HepG2 (cell line): ENCODE data around the gene GAL3ST2. TPM values are rescaled to one million over a fixed set of nuclear protein-coding genes. Genes with fewer than 3 reads are reported as not detected.
A peak's percentile ranks its signal among the peaks of the same experiment; 100 is the strongest.

Source experiments
- AHR ChIP-seq: IDR thresholded peaks from 2 replicates; pipeline ENCODE4 v1.6.1; 2018; ENCODE audit warnings: missing genetic modification reagents, missing compliant biosample characterization
- CENPX ChIP-seq: sonication (generic); formaldehyde crosslinking; IDR thresholded peaks from 2 replicates; pipeline ENCODE4 v1.9.0; 2021; ENCODE audit warnings: mild to moderate bottlenecking, missing genetic modification reagents, moderate library complexity
- JARID2 ChIP-seq: sonication (generic); formaldehyde crosslinking; IDR thresholded peaks from 2 replicates; pipeline ENCODE4 v1.8.1; 2023; ENCODE audit warnings: missing genetic modification reagents, inconsistent platforms; ENCODE audit not compliant: insufficient replicate concordance
- LRRFIP1 ChIP-seq: sonication (generic); formaldehyde crosslinking; conservative IDR thresholded peaks from 2 replicates; pipeline ENCODE4 v1.4.0; 2020; ENCODE audit warnings: missing genetic modification reagents
- PCBP1 ChIP-seq: fragments of 200-400 bp; formaldehyde crosslinking; IDR thresholded peaks from 2 replicates; pipeline ENCODE4 v1.6.1; 2017; ENCODE audit warnings: mild to moderate bottlenecking, low read depth, low read length, borderline replicate concordance
- PRPF4 ChIP-seq: fragments of 200-400 bp; formaldehyde crosslinking; IDR thresholded peaks from 2 replicates; pipeline ENCODE4 v1.6.1; 2016; ENCODE audit warnings: low read length, low read depth; ENCODE audit not compliant: poor library complexity, severe bottlenecking
- WIZ ChIP-seq: sonication (generic); formaldehyde crosslinking; IDR thresholded peaks from 2 replicates; pipeline ENCODE4 v1.5.1; 2020; ENCODE audit warnings: mild to moderate bottlenecking, missing genetic modification reagents
- ZBTB46 ChIP-seq: sonication (generic); formaldehyde crosslinking; IDR thresholded peaks from 2 replicates; pipeline ENCODE4 v1.4.0; 2020; ENCODE audit warnings: mild to moderate bottlenecking, missing genetic modification reagents, borderline replicate concordance
- ZKSCAN1 ChIP-seq: fragments of 150-350 bp; IDR thresholded peaks from 2 replicates; pipeline ENCODE4 v1.6.1; 2014; ENCODE audit warnings: low read length
- ZNF281 ChIP-seq: sonication (generic); formaldehyde crosslinking; IDR thresholded peaks from 2 replicates; pipeline ENCODE4 v1.4.0; 2020; ENCODE audit warnings: missing genetic modification reagents, borderline replicate concordance
- ZNF558 ChIP-seq: sonication (generic); formaldehyde crosslinking; IDR thresholded peaks from 2 replicates; pipeline ENCODE4 v1.9.0; 2022; ENCODE audit warnings: mild to moderate bottlenecking, missing genetic modification reagents, borderline replicate concordance
- ZNF619 ChIP-seq: sonication (generic); formaldehyde crosslinking; IDR thresholded peaks from 2 replicates; pipeline ENCODE4 v1.4.0; 2020; ENCODE audit warnings: mild to moderate bottlenecking, missing genetic modification reagents
- polyA plus RNA-seq, 8 experiments: library from polyadenylated mRNA; depleted of rRNA in 3 of 8; stranded (reverse) in 7 of 8; unstranded in 1 of 8; fragments of >200 nt; fragmentation: Illumina TruSeq in 4 of 8; extraction: Trizol in 4 of 8; gene quantifications; 2 replicates each; pipeline versions ENCODE4 v1.2.1 to v1.2.3, GENCODE V29; 2011 to 2016; ENCODE audit warnings: low read depth in 4 of 8, missing spikeins in 1 of 8, mixed read lengths in 1 of 8; ENCODE audit not compliant: insufficient read depth in 1 of 8
- total RNA-seq, 5 experiments: library from RNA; depleted of rRNA; stranded (reverse); fragments of >200 nt; fragmentation: Illumina TruSeq; extraction: Trizol; gene quantifications; 2 replicates each; pipeline ENCODE4 v1.2.3, GENCODE V29; 2016; ENCODE audit warnings: low read depth in 1 of 5
- TF ChIP-seq, protein P1 (sequence below): sonication (generic); formaldehyde crosslinking; IDR thresholded peaks from 2 replicates; pipeline ENCODE4 v1.8.1; 2023; ENCODE audit warnings: mild to moderate bottlenecking, moderate library complexity, missing genetic modification reagents
- TF ChIP-seq, protein P2 (sequence below): sonication (generic); formaldehyde crosslinking; IDR thresholded peaks from 2 replicates; pipeline ENCODE4 v1.8.1; 2023; ENCODE audit warnings: mild to moderate bottlenecking, missing genetic modification reagents
- TF ChIP-seq, protein P3 (sequence below): sonication (generic); formaldehyde crosslinking; IDR thresholded peaks from 2 replicates; pipeline ENCODE4 v1.8.0; 2022; ENCODE audit warnings: mild to moderate bottlenecking, missing genetic modification reagents; ENCODE audit not compliant: insufficient replicate concordance

The GAL3ST2 gene
- total and polyA plus RNA-seq, 2 of the 13 experiments (the other 11 are each of a cell fraction or from before 2014, with no cell fraction given): 0.17 to 0.20 TPM

DNA sequence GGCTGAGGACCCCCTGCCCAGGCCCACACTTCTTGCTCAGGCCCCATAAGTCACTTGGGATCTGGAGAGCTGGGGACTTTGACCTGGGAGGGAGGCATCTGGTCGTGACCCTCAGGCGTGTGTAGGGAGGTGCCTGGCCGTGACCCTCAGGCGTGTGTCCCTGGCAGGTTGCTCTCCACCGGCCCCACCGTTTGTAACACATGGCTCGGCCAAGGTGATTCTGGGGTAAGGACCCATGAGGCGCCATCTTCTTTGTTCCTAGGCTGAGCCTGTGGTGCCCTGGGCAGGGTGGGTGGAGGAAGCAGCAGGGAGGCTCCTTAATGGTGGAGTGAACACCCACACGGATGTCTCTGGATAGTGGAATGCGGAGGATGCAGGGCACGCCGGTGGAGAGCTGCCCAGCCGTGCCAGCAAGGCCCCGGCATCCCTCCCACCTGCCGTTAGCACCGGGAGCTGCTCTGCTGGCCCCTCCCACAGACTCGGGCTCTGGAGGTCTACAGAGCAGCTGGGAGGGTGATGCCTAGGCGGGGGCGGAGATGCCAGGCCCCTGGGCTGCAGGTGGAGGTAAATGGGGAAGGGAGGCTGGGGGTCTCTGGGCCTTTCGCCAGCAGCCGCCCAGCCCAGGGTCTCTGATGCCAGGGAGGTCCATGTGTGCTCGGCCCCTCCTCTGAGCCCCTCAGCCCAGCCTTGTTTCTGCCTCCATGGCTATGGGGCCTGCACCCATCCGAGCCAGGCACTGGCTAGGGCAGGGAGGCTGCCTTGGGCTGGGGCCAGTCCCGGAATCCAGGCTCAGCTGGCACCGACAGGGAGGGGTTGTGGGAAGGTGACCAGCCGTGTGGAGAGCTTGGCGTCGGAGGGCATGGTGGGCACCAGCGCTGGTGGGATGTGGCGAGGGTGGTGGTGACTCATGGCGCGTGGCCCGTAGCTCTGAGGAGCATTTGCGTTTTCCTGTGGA is 1.1 kb upstream of the GAL3ST2 start (continued):
- TF ChIP-seq ZNF619 (CRISPR knock-in tag): no peak
- TF ChIP-seq, protein P1, sequence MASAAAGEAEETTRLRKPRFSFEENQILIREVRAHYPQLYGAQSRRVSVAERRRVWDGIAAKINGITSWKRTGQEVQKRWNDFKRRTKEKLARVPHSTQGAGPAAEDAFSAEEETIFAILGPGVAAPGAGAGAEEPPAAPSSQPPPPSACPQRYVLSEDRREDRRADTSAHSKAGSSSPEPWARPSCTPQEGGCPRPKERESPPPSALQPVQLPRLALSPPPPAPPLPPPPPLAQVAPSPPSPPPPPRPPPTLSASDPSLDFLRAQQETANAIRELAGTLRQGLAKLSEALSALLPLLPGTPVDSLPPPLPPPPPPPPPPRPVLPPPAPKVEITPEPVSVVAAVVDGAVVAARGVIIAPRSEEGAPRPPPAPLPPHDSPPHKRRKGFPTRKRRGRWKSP (CRISPR knock-in tag): peak; percentile 38
- TF ChIP-seq ZKSCAN1: no peak
- no peak for TF ChIP-seq JARID2 (CRISPR knock-in tag)
- no peak for TF ChIP-seq CENPX (CRISPR knock-in tag)
- no peak for TF ChIP-seq PRPF4
- no peak; the same call in 1 of the 2 replicates for TF ChIP-seq PCBP1
- TF ChIP-seq LRRFIP1 (CRISPR knock-in tag): no peak
- TF ChIP-seq, protein P2, sequence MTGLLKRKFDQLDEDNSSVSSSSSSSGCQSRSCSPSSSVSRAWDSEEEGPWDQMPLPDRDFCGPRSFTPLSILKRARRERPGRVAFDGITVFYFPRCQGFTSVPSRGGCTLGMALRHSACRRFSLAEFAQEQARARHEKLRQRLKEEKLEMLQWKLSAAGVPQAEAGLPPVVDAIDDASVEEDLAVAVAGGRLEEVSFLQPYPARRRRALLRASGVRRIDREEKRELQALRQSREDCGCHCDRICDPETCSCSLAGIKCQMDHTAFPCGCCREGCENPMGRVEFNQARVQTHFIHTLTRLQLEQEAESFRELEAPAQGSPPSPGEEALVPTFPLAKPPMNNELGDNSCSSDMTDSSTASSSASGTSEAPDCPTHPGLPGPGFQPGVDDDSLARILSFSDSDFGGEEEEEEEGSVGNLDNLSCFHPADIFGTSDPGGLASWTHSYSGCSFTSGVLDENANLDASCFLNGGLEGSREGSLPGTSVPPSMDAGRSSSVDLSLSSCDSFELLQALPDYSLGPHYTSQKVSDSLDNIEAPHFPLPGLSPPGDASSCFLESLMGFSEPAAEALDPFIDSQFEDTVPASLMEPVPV (CRISPR knock-in tag): no peak
- TF ChIP-seq, protein P3, sequence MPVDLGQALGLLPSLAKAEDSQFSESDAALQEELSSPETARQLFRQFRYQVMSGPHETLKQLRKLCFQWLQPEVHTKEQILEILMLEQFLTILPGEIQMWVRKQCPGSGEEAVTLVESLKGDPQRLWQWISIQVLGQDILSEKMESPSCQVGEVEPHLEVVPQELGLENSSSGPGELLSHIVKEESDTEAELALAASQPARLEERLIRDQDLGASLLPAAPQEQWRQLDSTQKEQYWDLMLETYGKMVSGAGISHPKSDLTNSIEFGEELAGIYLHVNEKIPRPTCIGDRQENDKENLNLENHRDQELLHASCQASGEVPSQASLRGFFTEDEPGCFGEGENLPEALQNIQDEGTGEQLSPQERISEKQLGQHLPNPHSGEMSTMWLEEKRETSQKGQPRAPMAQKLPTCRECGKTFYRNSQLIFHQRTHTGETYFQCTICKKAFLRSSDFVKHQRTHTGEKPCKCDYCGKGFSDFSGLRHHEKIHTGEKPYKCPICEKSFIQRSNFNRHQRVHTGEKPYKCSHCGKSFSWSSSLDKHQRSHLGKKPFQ (CRISPR knock-in tag): no peak
- no peak for TF ChIP-seq ZBTB46 (CRISPR knock-in tag)
- no peak; the same call in none of the 2 replicates for TF ChIP-seq ZNF281
- 0 out of 2 replicates have a peak, but pooled peaks have one; percentile 35 for TF ChIP-seq AHR (CRISPR knock-in tag)
- peak; percentile 22; the same call in 1 of the 2 replicates for TF ChIP-seq ZNF558 (CRISPR knock-in tag)
- TF ChIP-seq WIZ (CRISPR knock-in tag): no peak
